ENCODE measurements around the gene MYO16.

- TF ChIP-seq POLR2A (IDR thresholded peaks at IDR 0.05): no peak
- TF ChIP-seq, protein P1, sequence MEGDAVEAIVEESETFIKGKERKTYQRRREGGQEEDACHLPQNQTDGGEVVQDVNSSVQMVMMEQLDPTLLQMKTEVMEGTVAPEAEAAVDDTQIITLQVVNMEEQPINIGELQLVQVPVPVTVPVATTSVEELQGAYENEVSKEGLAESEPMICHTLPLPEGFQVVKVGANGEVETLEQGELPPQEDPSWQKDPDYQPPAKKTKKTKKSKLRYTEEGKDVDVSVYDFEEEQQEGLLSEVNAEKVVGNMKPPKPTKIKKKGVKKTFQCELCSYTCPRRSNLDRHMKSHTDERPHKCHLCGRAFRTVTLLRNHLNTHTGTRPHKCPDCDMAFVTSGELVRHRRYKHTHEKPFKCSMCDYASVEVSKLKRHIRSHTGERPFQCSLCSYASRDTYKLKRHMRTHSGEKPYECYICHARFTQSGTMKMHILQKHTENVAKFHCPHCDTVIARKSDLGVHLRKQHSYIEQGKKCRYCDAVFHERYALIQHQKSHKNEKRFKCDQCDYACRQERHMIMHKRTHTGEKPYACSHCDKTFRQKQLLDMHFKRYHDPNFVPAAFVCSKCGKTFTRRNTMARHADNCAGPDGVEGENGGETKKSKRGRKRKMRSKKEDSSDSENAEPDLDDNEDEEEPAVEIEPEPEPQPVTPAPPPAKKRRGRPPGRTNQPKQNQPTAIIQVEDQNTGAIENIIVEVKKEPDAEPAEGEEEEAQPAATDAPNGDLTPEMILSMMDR (IDR thresholded peaks at IDR 0.05): no peak
Measured at GRCh38 chr13:108958013-108958376, 328.6 kb downstream of the MYO16 start.

Measured in gastroesophageal sphincter (tissue), 3 donors.